H1 (cell line): ENCODE measurements around the gene L1TD1. TPM values are rescaled to one million over a fixed set of nuclear protein-coding genes. Genes with fewer than 3 reads are reported as not detected.
"Not testable (repeated sequence)": the region's sequence is repeated elsewhere in the genome, so short reads cannot be mapped to it uniquely, and the experiment has no call there.

Experiments
- CTCF ChIA-PET: fragments of 300-600 bp; sonication (Branson Sonifier 250); formaldehyde crosslinking; loops from one replicate; lab custom pipeline; 2021; ENCODE audit not compliant: partially characterized antibody; lab: Charles Lee
- POLR2A ChIA-PET: fragments of 300-600 bp; sonication (Branson Sonifier 250); formaldehyde crosslinking; loops from one replicate; lab custom pipeline; 2021; ENCODE audit warnings: inconsistent platforms; ENCODE audit not compliant: partially characterized antibody; lab: Charles Lee
- DNase-seq, 2 experiments: peaks; one replicate each; pipeline versions ENCODE4 v3.0.0 to v3.0.0-alpha.2; 2010 to 2022; ENCODE audit warnings: low spot score in 2 of 2, low read depth in 1 of 2, mixed read lengths in 1 of 2
- FAIRE-seq: peaks from 2 replicates; lab custom pipeline; 2011; peaks lifted over from hg19 to GRCh38; lab: Jason Lieb, UNC
- H2AFZ ChIP-seq: 2 replicates; pipeline ENCODE4 v1.8.1; 2012; ENCODE audit warnings: low read length, inconsistent platforms
- H2AK5ac ChIP-seq: 2 replicates; pipeline ENCODE4 v1.6.1; 2013; ENCODE audit warnings: low read depth, low read length
- H2BK120ac ChIP-seq: replicated peaks from 2 replicates; pipeline ENCODE3; 2013; ENCODE audit warnings: low read depth, low read length, inconsistent platforms
- H2BK12ac ChIP-seq: 2 replicates; pipeline ENCODE4 v1.6.1; 2013; ENCODE audit warnings: low read depth, low read length
- H2BK15ac ChIP-seq: 2 replicates; pipeline ENCODE4 v1.6.1; 2013; ENCODE audit warnings: low read length
- H2BK20ac ChIP-seq: 2 replicates; pipeline ENCODE4 v1.6.1; 2013; ENCODE audit warnings: low read length
- H2BK5ac ChIP-seq: 2 replicates; pipeline ENCODE4 v1.6.1; 2013; ENCODE audit warnings: low read depth, low read length
- H3K14ac ChIP-seq: 2 replicates; pipeline ENCODE4 v1.6.1; 2013; ENCODE audit warnings: inconsistent platforms; ENCODE audit not compliant: insufficient read length
- H3K18ac ChIP-seq: 2 replicates; pipeline ENCODE4 v1.6.1; 2013; ENCODE audit warnings: low read length; ENCODE audit errors: extremely low read depth
- H3K23ac ChIP-seq: 2 replicates; pipeline ENCODE4 v1.6.1; 2013; ENCODE audit warnings: inconsistent platforms; ENCODE audit not compliant: insufficient read length
- H3K23me2 ChIP-seq: 2 replicates; pipeline ENCODE4 v1.6.1; 2013; ENCODE audit warnings: low read depth, low read length
- H3K27ac ChIP-seq: 2 replicates; pipeline ENCODE4 v1.6.1; 2011; ENCODE audit warnings: low read depth, low read length, inconsistent platforms
- H3K27me3 ChIP-seq, 4 experiments: replicated peaks in 1 of 4; 1 replicate in 1 of 4; 2 replicates in 3 of 4; pipeline versions ENCODE4 v1.6.1 to v1.8.1; 2011 to 2013; ENCODE audit warnings: low read length in 3 of 4, mild to moderate bottlenecking in 3 of 4, inconsistent platforms in 2 of 4, mixed read lengths in 2 of 4, moderate library complexity in 1 of 4; ENCODE audit not compliant: control insufficient read depth in 3 of 4, insufficient read depth in 3 of 4; ENCODE audit errors: extremely low read depth in 1 of 4
- H3K36me3 ChIP-seq, 4 experiments: 2 replicates each; pipeline versions ENCODE4 v1.6.1 to v1.8.1; 2011 to 2013; ENCODE audit warnings: mild to moderate bottlenecking in 4 of 4, low read length in 3 of 4, moderate library complexity in 2 of 4, control low read depth in 1 of 4, inconsistent platforms in 1 of 4; ENCODE audit not compliant: insufficient read depth in 4 of 4, control insufficient read depth in 2 of 4
- H3K4ac ChIP-seq: replicated peaks from 2 replicates; pipeline ENCODE3; 2013; ENCODE audit warnings: low read length, low read depth, mixed read lengths, inconsistent platforms; ENCODE audit not compliant: insufficient read length
- H3K4me1 ChIP-seq, 4 experiments: replicated peaks in 1 of 4; 1 replicate in 1 of 4; 2 replicates in 3 of 4; pipeline versions ENCODE4 v1.6.1 to v1.8.1; 2011 to 2013; ENCODE audit warnings: low read length in 3 of 4, inconsistent platforms in 2 of 4, mixed read lengths in 1 of 4; ENCODE audit not compliant: insufficient read depth in 4 of 4, control insufficient read depth in 3 of 4
- H3K4me2 ChIP-seq, 2 experiments: 2 replicates each; pipeline versions ENCODE4 v1.6.1 to v1.8.1; 2011 to 2013; ENCODE audit warnings: low read depth in 2 of 2, low read length in 2 of 2, control low read depth in 1 of 2, inconsistent platforms in 1 of 2, mild to moderate bottlenecking in 1 of 2; ENCODE audit not compliant: insufficient read depth in 1 of 2
- H3K4me3 ChIP-seq, 4 experiments: fragments of 200-600, 300-600 bp in 1 of 4; sonication (generic), shearing (Covaris generic), sonication (Bioruptor Twin) in 1 of 4; 2 replicates each; pipeline versions ENCODE4 v1.5.1 to v1.8.1; 2011 to 2016; ENCODE audit warnings: low read length in 4 of 4, low read depth in 3 of 4, control low read depth in 2 of 4, inconsistent platforms in 2 of 4, mild to moderate bottlenecking in 2 of 4, mixed read lengths in 1 of 4, moderate library complexity in 1 of 4; ENCODE audit not compliant: insufficient read depth in 2 of 4; ENCODE audit errors: extremely low read depth in 1 of 4
- H3K56ac ChIP-seq: replicated peaks from 2 replicates; pipeline ENCODE3; 2013; ENCODE audit warnings: low read depth, mild to moderate bottlenecking, mixed read lengths, low read length, inconsistent platforms; ENCODE audit not compliant: insufficient read length
- H3K79me1 ChIP-seq: 2 replicates; pipeline ENCODE4 v1.6.1; 2013; ENCODE audit warnings: low read depth, low read length, control low read depth
- H3K79me2 ChIP-seq, 2 experiments: 2 replicates each; pipeline versions ENCODE4 v1.6.1 to v1.8.1; 2012 to 2013; ENCODE audit warnings: low read length in 2 of 2, mild to moderate bottlenecking in 2 of 2, inconsistent platforms in 1 of 2; ENCODE audit not compliant: insufficient read depth in 2 of 2, control insufficient read depth in 1 of 2
- H3K9ac ChIP-seq, 4 experiments: replicated peaks in 1 of 4; 1 replicate in 1 of 4; 2 replicates in 3 of 4; pipeline versions ENCODE4 v1.6.1 to v1.8.1; 2011 to 2013; ENCODE audit warnings: low read depth in 3 of 4, low read length in 3 of 4, control low read depth in 2 of 4, mild to moderate bottlenecking in 2 of 4, moderate library complexity in 2 of 4, inconsistent platforms in 1 of 4; ENCODE audit errors: extremely low read depth in 1 of 4
- H3K9me3 ChIP-seq, 2 experiments: 2 replicates each; pipeline versions ENCODE4 v1.6.1 to v1.8.1; 2012 to 2013; ENCODE audit warnings: mild to moderate bottlenecking in 2 of 2, moderate library complexity in 2 of 2, control low read depth in 1 of 2, inconsistent platforms in 1 of 2, low read depth in 1 of 2, low read length in 1 of 2, mixed read lengths in 1 of 2; ENCODE audit not compliant: insufficient read depth in 2 of 2
- H4K20me1 ChIP-seq, 2 experiments: replicated peaks in 1 of 2; 2 replicates each; pipeline versions ENCODE3 to v1.8.1; 2011 to 2013; ENCODE audit warnings: inconsistent platforms in 2 of 2, low read length in 2 of 2, mild to moderate bottlenecking in 1 of 2; ENCODE audit not compliant: insufficient read depth in 2 of 2, control insufficient read depth in 1 of 2
- H4K5ac ChIP-seq: 2 replicates; pipeline ENCODE4 v1.6.1; 2013; ENCODE audit warnings: low read length, low read depth, mixed read lengths, inconsistent platforms; ENCODE audit not compliant: insufficient read length
- H4K8ac ChIP-seq: 2 replicates; pipeline ENCODE4 v1.8.0; 2013; ENCODE audit warnings: mild to moderate bottlenecking, moderate library complexity, low read length, inconsistent platforms; ENCODE audit not compliant: insufficient read depth; ENCODE audit errors: extremely low read depth
- H4K91ac ChIP-seq: replicated peaks from 2 replicates; pipeline ENCODE3; 2013; ENCODE audit warnings: low read length, mixed read lengths, inconsistent platforms; ENCODE audit not compliant: insufficient read length
- SRF ChIP-seq: IDR thresholded peaks from 2 replicates; pipeline ENCODE4 v1.6.1; 2011; ENCODE audit warnings: mild to moderate bottlenecking, low read depth, low read length, moderate library complexity
- WGBS, 2 experiments: shearing (Covaris generic) in 1 of 2; methylation state at CpG; one replicate each; pipeline versions ENCODE4 v1.1.6 to v1.1.7; 2013 to 2015; ENCODE audit warnings: low lambda C conversion rate in 2 of 2, mixed read lengths in 2 of 2, inconsistent platforms in 1 of 2, low coverage in 1 of 2, missing lambda C conversion rate in 1 of 2; ENCODE audit not compliant: insufficient replicate concordance in 2 of 2, insufficient coverage in 1 of 2, insufficient read length in 1 of 2; ENCODE audit errors: extremely low coverage in 1 of 2, missing lambda C conversion rate in 1 of 2; 5-methylcytosine and 5-hydroxymethylcytosine counted together
- polyA plus RNA-seq, 7 experiments: library from polyadenylated mRNA; depleted of rRNA in 3 of 7; stranded (reverse) in 5 of 7; unstranded in 2 of 7; fragments of >200 nt in 5 of 7; fragments of 200-250 nt in 2 of 7; gene quantifications; 1 replicate in 5 of 7; 2 replicates in 1 of 7; 4 replicates in 1 of 7; pipeline versions ENCODE4 v1.2.1 to v1.2.3, GENCODE V29; 2011 to 2013; ENCODE audit warnings: missing spikeins in 2 of 7, mixed read lengths in 2 of 7
- total RNA-seq: library from RNA; stranded (reverse); fragmentation: NEBNext Ultra II Directional; extraction: Animal tissue kit (Norgen Biotek cat#: 25700); gene quantifications from 2 replicates; pipeline ENCODE4 v1.2.1, GENCODE V29; 2021

L1TD1 gene
- total and polyA plus RNA-seq, 2 of the 8 experiments (the other 6 are each of a cell fraction or from before 2014, with no cell fraction given), result 35.3 to 441 TPM

GRCh38 chr1:62178372-62178771 is 16.3 kb upstream of the L1TD1 start (continued):
- no peak for TF ChIP-seq SRF
- TF ChIP-seq, all 59 proteins: peak for 0

GRCh38 chr1:62180054-62180453 is 14.6 kb upstream of the L1TD1 start:
- not testable (repeated sequence) for H2BK15ac ChIP-seq, H3K14ac ChIP-seq, H3K4ac ChIP-seq, H3K23ac ChIP-seq, H3K79me1 ChIP-seq, H2AK5ac ChIP-seq, FAIRE-seq, H3K9ac ChIP-seq, H2BK12ac ChIP-seq, H2AFZ ChIP-seq, H3K4me3 ChIP-seq, H2BK120ac ChIP-seq, H4K20me1 ChIP-seq, H3K27me3 ChIP-seq, H3K23me2 ChIP-seq, DNase-seq, H3K36me3 ChIP-seq, H4K91ac ChIP-seq, H3K56ac ChIP-seq, H4K8ac ChIP-seq, H3K79me2 ChIP-seq, H3K9me3 ChIP-seq, H4K5ac ChIP-seq
- Histone ChIP-seq H3K18ac (peak overlapping the region; percentile 63; the same call in 1 of the 2 replicates), H3K4me1 (peaks cover 13 to 39% (median 32%) of the 10 kb centered on the region in 4 experiments), H3K27ac (0 out of 2 replicates have a peak overlapping the region, but pooled peaks have one; percentile 16), H3K4me2 (peak overlapping the region in 1 of 2 experiments; percentile 70; a peak in 2 of 4 replicates), H2BK5ac (peak overlapping the region; percentile 1; the same call in 1 of the 2 replicates), H2BK20ac (peak overlapping the region; percentile 6; the same call in 1 of the 2 replicates)
- CTCF ChIA-PET, result interaction anchor here (1.4 to 1.7 kb wide), 2 partner anchors 8 to 171 kb away, joined by 3 to 4 read pairs; no protein-coding TSS in a partner anchor
- 88% methylated on average over 4 of the region's 4 CpGs; no CpG with 5 or more reads in 1 of the 2 experiments for WGBS, 2 experiments
- POLR2A ChIA-PET, result interaction anchor here (1.3 to 27.8 kb wide), 2 partner anchors 14 to 24 kb away, joined by 3 to 1232 read pairs; partner anchors contain the start of gene L1TD1
